SK-N-DZ (cell line): ENCODE results near the gene OBSCN.

Source experiments
- DNase-seq: peaks from one replicate; pipeline ENCODE4 v3.0.0-alpha.2; 2015; ENCODE audit warnings: low spot score

The OBSCN gene

GRCh38 chr1:228366866-228367741, 159.3 kb downstream of the OBSCN start:
- DNase-seq, result no peak

GRCh38 chr1:228367798-228368791, 160.3 kb downstream of the OBSCN start:
- no peak for DNase-seq

DNA sequence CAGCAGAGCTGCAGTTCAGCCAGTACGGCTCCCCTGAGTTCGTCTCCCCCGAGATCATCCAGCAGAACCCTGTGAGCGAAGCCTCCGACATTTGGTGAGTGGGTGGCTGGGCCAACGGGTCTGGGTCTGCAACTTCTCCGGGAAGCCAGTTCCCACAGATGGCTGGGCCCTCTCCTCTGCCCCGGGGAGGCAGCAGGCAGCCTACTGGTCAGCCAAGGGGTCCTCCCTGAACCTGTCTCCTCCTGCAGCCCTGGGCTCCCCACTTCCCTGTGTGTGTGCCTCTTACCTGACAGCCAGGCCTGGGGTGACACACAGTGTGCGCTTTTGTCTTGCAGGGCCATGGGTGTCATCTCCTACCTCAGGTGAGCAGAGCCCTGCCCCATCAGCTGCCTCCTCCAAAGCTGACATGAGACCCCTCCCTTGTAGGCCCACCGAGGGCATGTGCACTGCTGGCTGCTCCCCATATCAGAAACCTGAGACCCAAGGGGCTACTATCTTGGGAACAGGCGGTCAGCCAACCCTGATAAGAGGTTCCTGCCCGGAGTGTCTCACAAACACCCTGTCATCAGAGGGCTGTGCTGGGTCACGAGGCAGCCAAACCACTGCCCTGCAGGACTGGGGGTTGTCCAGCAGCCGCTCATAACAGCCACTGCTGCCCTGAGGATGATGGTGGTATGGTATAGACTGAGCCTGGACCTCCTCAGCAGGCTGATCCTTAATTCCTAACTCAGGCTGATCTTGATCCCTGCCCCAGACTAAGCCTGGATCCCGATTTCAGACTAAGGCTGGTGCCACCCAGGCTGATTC, 161.2 kb downstream of the OBSCN start:
- no peak for DNase-seq

DNA sequence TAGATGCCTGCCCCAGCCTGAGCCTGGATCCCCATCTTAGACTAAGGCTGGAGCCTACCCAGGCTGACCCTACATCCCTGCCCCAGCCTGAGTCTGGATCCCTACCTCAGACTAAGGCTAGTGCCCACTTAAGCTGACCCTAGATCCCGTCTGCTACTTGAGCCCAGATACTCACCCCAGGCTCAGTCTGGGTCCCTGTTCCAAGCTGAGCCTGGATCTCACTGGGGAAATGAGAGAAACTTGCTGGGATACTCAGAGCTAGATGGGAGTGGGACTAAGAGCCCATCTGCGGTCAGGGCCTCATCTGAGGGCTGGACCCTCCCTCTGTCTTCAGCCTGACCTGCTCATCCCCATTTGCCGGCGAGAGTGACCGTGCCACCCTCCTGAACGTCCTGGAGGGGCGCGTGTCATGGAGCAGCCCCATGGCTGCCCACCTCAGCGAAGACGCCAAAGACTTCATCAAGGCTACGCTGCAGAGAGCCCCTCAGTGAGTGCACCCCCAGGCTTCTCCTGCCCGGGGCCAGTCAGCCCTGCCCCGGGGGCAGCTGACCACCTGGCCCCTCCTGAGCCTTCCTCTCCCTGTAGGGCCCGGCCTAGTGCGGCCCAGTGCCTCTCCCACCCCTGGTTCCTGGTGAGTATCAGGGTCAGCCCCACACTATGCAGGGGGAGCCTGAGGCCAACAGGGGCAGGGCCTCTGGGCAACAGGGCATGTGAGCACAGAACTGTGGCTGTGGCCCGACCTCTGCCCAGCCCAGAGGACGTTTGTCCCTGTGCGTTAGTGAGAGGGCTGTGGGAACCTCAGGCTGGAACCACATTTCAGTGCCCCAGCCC, 162.0 kb downstream of the OBSCN start:
- DNase-seq, result no peak

DNA sequence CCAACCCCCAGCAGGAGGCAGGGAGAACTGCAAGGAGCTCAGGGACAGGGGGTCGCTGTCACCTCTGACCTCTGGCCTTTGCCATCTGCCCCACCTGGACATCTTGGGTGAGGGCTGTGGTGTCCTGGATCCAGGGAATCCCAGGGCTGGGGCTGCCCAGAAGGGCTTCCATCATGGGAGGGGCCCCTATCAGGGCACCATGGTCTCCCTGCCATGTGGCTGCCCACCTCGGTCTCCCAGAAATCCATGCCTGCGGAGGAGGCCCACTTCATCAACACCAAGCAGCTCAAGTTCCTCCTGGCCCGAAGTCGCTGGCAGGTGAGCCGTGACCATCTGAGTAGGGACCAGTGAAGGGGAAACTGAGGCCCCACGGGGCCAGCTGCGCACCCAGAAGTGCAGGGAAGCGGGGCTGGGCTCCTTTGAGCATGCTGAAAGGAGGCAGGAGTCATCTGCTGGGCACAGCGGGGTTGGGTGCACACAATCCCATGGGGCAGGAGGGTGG, 162.6 kb downstream of the OBSCN start:
- DNase-seq, result no peak

- no peak for DNase-seq
These were observed 163.3 kb downstream of the OBSCN start for GRCh38 chr1:228370941-228371740.

GRCh38 chr1:228371741-228372182, 163.9 kb downstream of the OBSCN start:
- no peak for DNase-seq

DNA sequence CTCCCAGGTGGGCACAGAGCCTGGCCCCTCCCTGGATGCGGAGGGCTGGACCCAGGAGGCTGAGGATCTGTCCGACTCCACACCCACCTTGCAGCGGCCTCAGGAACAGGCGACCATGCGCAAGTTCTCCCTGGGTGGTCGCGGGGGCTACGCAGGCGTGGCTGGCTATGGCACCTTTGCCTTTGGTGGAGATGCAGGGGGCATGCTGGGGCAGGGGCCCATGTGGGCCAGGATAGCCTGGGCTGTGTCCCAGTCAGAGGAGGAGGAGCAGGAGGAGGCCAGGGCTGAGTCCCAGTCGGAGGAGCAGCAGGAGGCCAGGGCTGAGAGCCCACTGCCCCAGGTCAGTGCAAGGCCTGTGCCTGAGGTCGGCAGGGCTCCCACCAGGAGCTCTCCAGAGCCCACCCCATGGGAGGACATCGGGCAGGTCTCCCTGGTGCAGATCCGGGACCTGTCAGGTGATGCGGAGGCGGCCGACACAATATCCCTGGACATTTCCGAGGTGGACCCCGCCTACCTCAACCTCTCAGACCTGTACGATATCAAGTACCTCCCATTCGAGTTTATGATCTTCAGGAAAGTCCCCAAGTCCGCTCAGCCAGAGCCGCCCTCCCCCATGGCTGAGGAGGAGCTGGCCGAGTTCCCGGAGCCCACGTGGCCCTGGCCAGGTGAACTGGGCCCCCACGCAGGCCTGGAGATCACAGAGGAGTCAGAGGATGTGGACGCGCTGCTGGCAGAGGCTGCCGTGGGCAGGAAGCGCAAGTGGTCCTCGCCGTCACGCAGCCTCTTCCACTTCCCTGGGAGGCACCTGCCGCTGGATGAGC, 164.5 kb downstream of the OBSCN start:
- DNase-seq, result no peak

DNA sequence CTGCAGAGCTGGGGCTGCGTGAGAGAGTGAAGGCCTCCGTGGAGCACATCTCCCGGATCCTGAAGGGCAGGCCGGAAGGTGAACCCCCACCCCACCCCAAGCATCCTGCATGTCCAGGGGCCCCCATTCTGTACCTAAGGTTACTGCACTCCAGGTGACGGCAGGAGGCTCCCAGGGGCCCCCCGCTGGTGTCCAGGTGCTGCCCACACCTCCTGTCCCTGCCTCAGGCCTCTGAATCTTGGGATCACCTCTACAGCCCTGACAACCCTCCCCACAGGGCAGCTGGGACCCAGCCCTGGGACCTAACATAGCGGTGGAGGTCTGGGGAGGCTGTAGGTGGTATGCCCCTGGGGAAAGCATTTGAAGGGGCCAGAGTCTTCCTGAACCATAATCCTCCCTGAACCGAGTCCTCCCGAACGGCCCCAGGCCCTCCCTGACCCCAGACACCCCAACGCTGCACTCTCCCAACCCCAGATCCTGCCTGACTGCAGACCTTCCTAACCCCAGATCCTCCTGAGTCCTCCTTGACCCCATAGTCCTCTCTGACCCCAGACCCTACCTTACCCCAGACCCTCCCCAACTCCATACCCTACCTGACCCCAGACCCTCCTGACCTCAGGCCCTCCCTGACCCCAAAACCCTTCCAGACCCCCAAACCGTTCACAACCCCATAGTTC, 165.3 kb downstream of the OBSCN start:
- no peak for DNase-seq

GRCh38 chr1:228373681-228374571, 166.1 kb downstream of the OBSCN start:
- no peak for DNase-seq

- no peak for DNase-seq
These were observed 167.1 kb downstream of the OBSCN start for GRCh38 chr1:228374711-228375577.

DNA sequence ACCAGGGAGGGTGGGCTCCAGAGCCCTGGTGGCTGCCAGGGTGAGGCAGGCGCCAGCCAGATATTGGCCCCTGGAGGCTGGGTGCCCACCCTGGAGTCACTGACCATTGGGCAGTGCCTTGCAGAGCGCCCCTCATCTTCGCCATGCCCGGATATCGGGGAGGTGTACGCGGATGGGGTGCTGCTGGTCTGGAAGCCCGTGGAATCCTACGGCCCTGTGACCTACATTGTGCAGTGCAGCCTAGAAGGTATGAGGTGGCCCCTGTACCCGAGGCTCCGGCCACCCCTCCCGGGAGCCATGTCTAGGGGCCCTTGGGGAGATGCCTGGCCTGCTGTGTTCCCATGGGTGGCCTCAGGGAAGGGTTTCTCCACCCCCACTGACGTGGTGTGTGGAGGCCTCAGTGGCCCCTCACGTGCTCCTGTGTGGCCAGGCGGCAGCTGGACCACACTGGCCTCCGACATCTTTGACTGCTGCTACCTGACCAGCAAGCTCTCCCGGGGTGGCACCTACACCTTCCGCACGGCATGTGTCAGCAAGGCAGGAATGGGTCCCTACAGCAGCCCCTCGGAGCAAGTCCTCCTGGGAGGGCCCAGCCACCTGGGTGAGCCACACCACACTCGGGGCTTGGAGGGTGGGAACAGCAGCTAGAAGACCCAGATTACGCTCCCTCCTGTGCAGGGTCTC, 167.9 kb downstream of the OBSCN start:
- no peak for DNase-seq

- DNase-seq, result no peak
These were observed 168.4 kb downstream of the OBSCN start for GRCh38 chr1:228376262-228376628.

GRCh38 chr1:228376651-228377631, 169.1 kb downstream of the OBSCN start:
- no peak for DNase-seq
